ENCODE results near the gene STT3A.

The STT3A gene

GRCh38 chr11:125591649-125592304 lies 875 bp upstream of the STT3A start:
- Mint-ChIP-seq H3K4me3 (peak overlapping the region; percentile 94 to 97 (median 94)), H3K9me3 (peaks cover 2% of the 10 kb centered on the region), H3K36me3 (ENCODE audit: low read depth) (peaks cover 16% of the 10 kb centered on the region), H3K27ac (peak overlapping the region; percentile 98 to 100 (median 99)), H3K27me3 (ENCODE audit: low read depth) (no peaks in the 10 kb centered on the region), H3K4me1 (peaks cover 31% of the 10 kb centered on the region)
- TF ChIP-seq CTCF (IDR thresholded peaks at IDR 0.05; ENCODE audit: unreplicated experiment in 3 of 3): no peak

- Mint-ChIP-seq H3K4me1 (peaks cover 30% of the 10 kb centered on the region), H3K4me3 (peak overlapping the region; percentile 94 to 97 (median 94)), H3K27me3 (ENCODE audit: low read depth) (no peaks in the 10 kb centered on the region), H3K36me3 (ENCODE audit: low read depth) (peaks cover 28% of the 10 kb centered on the region), H3K27ac (peak overlapping the region; percentile 98 to 100 (median 99)), H3K9me3 (peaks cover 2% of the 10 kb centered on the region)
- TF ChIP-seq CTCF (IDR thresholded peaks at IDR 0.05; ENCODE audit: unreplicated experiment in 3 of 3): no peak
Measured at GRCh38 chr11:125593114-125593820, 615 bp downstream of the STT3A start.

- Mint-ChIP-seq H3K27ac (peak overlapping the region in 2 of 3 experiments; percentile 35 to 39), H3K36me3 (ENCODE audit: low read depth) (peaks cover 34% of the 10 kb centered on the region), H3K4me3 (peak overlapping the region; percentile 76 to 97 (median 77)), H3K27me3 (ENCODE audit: low read depth) (no peaks in the 10 kb centered on the region), H3K4me1 (peaks cover 27% of the 10 kb centered on the region), H3K9me3 (no peaks in the 10 kb centered on the region)
- TF ChIP-seq CTCF (IDR thresholded peaks at IDR 0.05; ENCODE audit: unreplicated experiment in 3 of 3): no peak
Measured at GRCh38 chr11:125594958-125595357, 2.3 kb downstream of the STT3A start.

- H3K9me3 Mint-ChIP-seq: no peaks in the 10 kb centered on the region
- peaks cover 64% of the 10 kb centered on the region for H3K36me3 Mint-ChIP-seq (ENCODE audit: low read depth)
- no peak overlapping the region for H3K4me3 Mint-ChIP-seq
- no peaks in the 10 kb centered on the region for H3K27me3 Mint-ChIP-seq (ENCODE audit: low read depth)
- H3K4me1 Mint-ChIP-seq: peaks cover 3% of the 10 kb centered on the region
- no peak overlapping the region for H3K27ac Mint-ChIP-seq
- TF ChIP-seq CTCF (IDR thresholded peaks at IDR 0.05; ENCODE audit: unreplicated experiment in 3 of 3): no peak
Measured at GRCh38 chr11:125600663-125601062, 8.0 kb downstream of the STT3A start.

- no peak overlapping the region for H3K27ac Mint-ChIP-seq
Measured at GRCh38 chr11:125603207-125603606, 10.6 kb downstream of the STT3A start.

More at GRCh38 chr11:125603207-125603606, 10.6 kb downstream of the STT3A start:
- no peaks in the 10 kb centered on the region for H3K4me1 Mint-ChIP-seq
- no peaks in the 10 kb centered on the region for H3K9me3 Mint-ChIP-seq
- TF ChIP-seq CTCF (IDR thresholded peaks at IDR 0.05; ENCODE audit: unreplicated experiment in 3 of 3): no peak
- H3K36me3 Mint-ChIP-seq (ENCODE audit: low read depth): peaks cover 59% of the 10 kb centered on the region
- H3K4me3 Mint-ChIP-seq: no peak overlapping the region
- H3K27me3 Mint-ChIP-seq (ENCODE audit: low read depth): no peaks in the 10 kb centered on the region

All from nephron (organoid).